ENCODE data around the gene SORBS2.

SORBS2 gene

GRCh38 chr4:185660340-185660739 lies 151.7 kb downstream of the SORBS2 start:
- H3K4me3 ChIP-seq (ENCODE audit: low read depth, low read length) = no peak overlapping the region
- DNase-seq (ENCODE audit: low read depth) = no peak
- no peak for TF ChIP-seq CTCF (IDR thresholded peaks at IDR 0.05; ENCODE audit: low read depth, low read length, missing control alignments)

- no peak for DNase-seq (ENCODE audit: low read depth)
- no peak overlapping the region for H3K4me3 ChIP-seq (ENCODE audit: low read depth, low read length)
- TF ChIP-seq CTCF (IDR thresholded peaks at IDR 0.05; ENCODE audit: low read depth, low read length, missing control alignments) = no peak
These were observed 154.3 kb downstream of the SORBS2 start for GRCh38 chr4:185657699-185658098.

GRCh38 chr4:185657183-185657582 lies 154.8 kb downstream of the SORBS2 start:
- H3K4me3 ChIP-seq (ENCODE audit: low read depth, low read length) = no peak overlapping the region
- no peak for TF ChIP-seq CTCF (IDR thresholded peaks at IDR 0.05; ENCODE audit: low read depth, low read length, missing control alignments)
- DNase-seq (ENCODE audit: low read depth) = no peak

GRCh38 chr4:185656467-185656931 lies 155.5 kb downstream of the SORBS2 start:
- TF ChIP-seq CTCF (IDR thresholded peaks at IDR 0.05; ENCODE audit: low read depth, low read length, missing control alignments) = no peak
- no peak for DNase-seq (ENCODE audit: low read depth)
- H3K4me3 ChIP-seq (ENCODE audit: low read depth, low read length) = no peak overlapping the region

- H3K4me3 ChIP-seq (ENCODE audit: low read depth, low read length) = no peak overlapping the region
- DNase-seq (ENCODE audit: low read depth) = no peak
- TF ChIP-seq CTCF (IDR thresholded peaks at IDR 0.05; ENCODE audit: low read depth, low read length, missing control alignments) = no peak
These were observed 156.9 kb downstream of the SORBS2 start for GRCh38 chr4:185654965-185655554.

GRCh38 chr4:185654311-185654710 lies 157.7 kb downstream of the SORBS2 start:
- TF ChIP-seq CTCF (IDR thresholded peaks at IDR 0.05; ENCODE audit: low read depth, low read length, missing control alignments) = no peak
- H3K4me3 ChIP-seq (ENCODE audit: low read depth, low read length) = no peak overlapping the region
- DNase-seq (ENCODE audit: low read depth) = no peak

GRCh38 chr4:185651851-185652250 lies 160.1 kb downstream of the SORBS2 start:
- DNase-seq (ENCODE audit: low read depth) = no peak
- no peak overlapping the region for H3K4me3 ChIP-seq (ENCODE audit: low read depth, low read length)

More at GRCh38 chr4:185651851-185652250, 160.1 kb downstream of the SORBS2 start:
- no peak for TF ChIP-seq CTCF (IDR thresholded peaks at IDR 0.05; ENCODE audit: low read depth, low read length, missing control alignments)
